Hippocampal formation (tissue), 2 donors: ENCODE results near the gene SEC24C.
"Not testable (repeated sequence)": the region's sequence is repeated elsewhere in the genome, so short reads cannot be mapped to it uniquely, and the experiment has no call there.

ENCODE experiments used
- DNase-seq, 2 donors: peaks; one replicate each; lab custom pipeline; 2025; lab: John Stamatoyannopoulos, UW

SEC24C gene

GRCh38 chr10:73772281-73773151, 28.3 kb downstream of the SEC24C start:
- DNase-seq = peak; percentile 51 to 92

- DNase-seq = no peak
Measured at GRCh38 chr10:73773152-73773879, 29.1 kb downstream of the SEC24C start.

- DNase-seq = peak in 1 of 2 donors; percentile 6
Measured at GRCh38 chr10:73774637-73775036, 30.5 kb downstream of the SEC24C start.

- DNase-seq = no peak
Measured at GRCh38 chr10:73779018-73779417, 34.8 kb downstream of the SEC24C start.

GRCh38 chr10:73779539-73780197, 35.5 kb downstream of the SEC24C start:
- no peak for DNase-seq

- DNase-seq = no peak
Measured at GRCh38 chr10:73780301-73780700, 36.1 kb downstream of the SEC24C start.

GRCh38 chr10:73780966-73781365, 36.8 kb downstream of the SEC24C start:
- DNase-seq = no peak

GRCh38 chr10:73781548-73781878, 37.3 kb downstream of the SEC24C start:
- no peak for DNase-seq

- DNase-seq = peak; percentile 77 to 83
Measured at GRCh38 chr10:73781879-73782748, 37.9 kb downstream of the SEC24C start, which contains the start of gene CHCHD1. CHCHD1 (plus strand) TSS chr10:73782048; CDS start chr10:73782076, 28 bp downstream.

GRCh38 chr10:73782749-73783085, 38.5 kb downstream of the SEC24C start:
- no peak for DNase-seq

- DNase-seq = peak; percentile 91 to 98
Measured at GRCh38 chr10:73785211-73785720, 41.1 kb downstream of the SEC24C start, which contains the start of gene ZSWIM8. ZSWIM8 (plus strand) TSS chr10:73785606; CDS start chr10:73785879, 273 bp downstream.

- no peak for DNase-seq
Measured at GRCh38 chr10:73785721-73786511, 41.7 kb downstream of the SEC24C start.

GRCh38 chr10:73786512-73786885, 42.3 kb downstream of the SEC24C start:
- DNase-seq = no peak

GRCh38 chr10:73787031-73787800, 43.0 kb downstream of the SEC24C start:
- DNase-seq = not testable (repeated sequence)

- DNase-seq = no peak
Measured at GRCh38 chr10:73788864-73789658, 44.9 kb downstream of the SEC24C start.

- no peak for DNase-seq
Measured at GRCh38 chr10:73789659-73790055, 45.5 kb downstream of the SEC24C start.

GRCh38 chr10:73790886-73791625, 46.9 kb downstream of the SEC24C start:
- DNase-seq = no peak

GRCh38 chr10:73791871-73792400, 47.8 kb downstream of the SEC24C start:
- no peak for DNase-seq
